COR-L47 (cell line): Measurements from ENCODE around the gene SETBP1.

Experiments used
- DNase-seq: peaks from one replicate; lab custom pipeline; 2025; lab: John Stamatoyannopoulos, UW

The SETBP1 gene

GRCh38 chr18:44759925-44760342 is 79.2 kb downstream of the SETBP1 start:
- no peak for DNase-seq

DNA sequence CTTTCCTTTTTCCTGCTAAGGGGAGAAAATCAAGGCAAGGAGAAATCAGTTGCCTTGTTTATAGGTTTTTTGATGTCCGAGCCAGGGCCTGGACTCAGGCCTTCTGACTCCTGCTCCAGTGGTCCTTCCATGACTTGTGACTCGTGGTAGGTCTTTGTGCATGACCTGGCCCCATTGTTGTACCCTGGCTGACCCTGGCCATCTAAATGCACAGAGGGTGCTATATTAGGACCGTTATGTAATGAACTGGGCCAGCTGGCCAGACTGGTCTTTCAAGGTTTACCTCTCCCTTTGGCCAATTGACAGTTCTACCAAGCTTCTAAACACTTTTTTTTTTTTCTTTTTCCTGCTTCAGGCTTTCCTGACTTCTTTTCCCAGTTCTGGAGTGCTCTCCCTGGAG is 81.1 kb downstream of the SETBP1 start:
- no peak for DNase-seq

DNA sequence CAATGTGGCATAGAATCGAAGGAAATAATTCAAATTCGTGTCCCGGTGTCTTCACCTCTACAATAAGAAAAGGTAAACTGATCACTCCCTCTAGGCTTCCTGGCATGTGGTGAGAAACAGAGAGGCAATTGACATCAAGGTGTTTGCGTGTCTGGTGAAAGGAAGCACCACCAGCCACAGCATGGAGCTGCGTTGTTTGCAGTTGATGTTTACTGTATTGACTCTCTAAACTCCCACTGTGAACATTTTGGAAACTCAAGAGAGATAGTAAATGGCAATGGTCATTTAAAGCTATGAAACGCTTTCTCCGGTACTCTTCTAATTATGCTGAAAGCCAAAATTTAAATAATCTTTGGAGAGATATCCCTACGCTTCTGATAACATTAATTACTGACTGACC is 82.6 kb downstream of the SETBP1 start:
- no peak for DNase-seq

- no peak for DNase-seq
These were observed 84.2 kb downstream of the SETBP1 start for GRCh38 chr18:44764863-44765262.

- peak; percentile 21 for DNase-seq
These were observed 84.8 kb downstream of the SETBP1 start for GRCh38 chr18:44765456-44765855.

GRCh38 chr18:44766450-44766849 is 85.8 kb downstream of the SETBP1 start:
- DNase-seq: no peak

GRCh38 chr18:44767807-44768206 is 87.1 kb downstream of the SETBP1 start:
- no peak for DNase-seq

DNA sequence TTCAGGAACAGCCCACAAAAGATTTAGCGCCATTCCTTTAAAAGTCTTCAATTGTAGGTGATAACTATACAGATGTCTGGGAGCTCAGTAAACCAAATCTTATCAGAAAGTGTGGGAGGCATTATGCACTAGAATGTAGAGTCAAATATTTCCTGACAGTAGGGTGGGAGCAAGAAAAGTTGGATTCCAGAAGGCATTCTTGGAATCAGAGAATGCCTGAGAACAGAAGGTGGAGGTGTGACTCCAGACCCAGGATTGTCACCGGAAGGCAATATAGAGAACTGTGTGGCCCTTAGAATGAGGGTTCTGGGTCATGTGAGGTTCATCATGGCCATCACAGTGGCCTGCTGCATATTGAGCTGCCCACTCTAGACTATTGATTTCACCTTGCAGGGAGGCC is 90.0 kb downstream of the SETBP1 start:
- no peak for DNase-seq

DNA sequence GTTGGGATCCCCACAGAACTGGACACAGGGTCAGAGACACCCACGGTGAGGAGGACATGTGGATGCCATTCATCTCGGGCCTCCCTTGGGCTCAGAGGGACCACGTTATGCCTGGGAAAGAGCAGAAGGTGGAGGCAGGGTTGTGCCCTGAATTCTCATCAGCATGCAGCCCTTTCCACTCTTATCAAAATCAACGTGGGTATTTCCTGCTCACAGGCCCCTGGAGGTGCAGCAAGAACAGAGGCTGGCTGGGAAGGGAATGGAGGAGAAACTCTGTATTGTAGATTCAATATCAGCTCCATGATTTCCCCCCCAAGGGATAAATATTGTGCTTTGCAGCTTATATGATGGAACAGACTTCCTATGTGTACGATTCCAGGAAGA is 90.9 kb downstream of the SETBP1 start:
- DNase-seq: no peak

- DNase-seq: no peak
These were observed 91.5 kb downstream of the SETBP1 start for GRCh38 chr18:44771956-44772917.

GRCh38 chr18:44773640-44774155 is 93.0 kb downstream of the SETBP1 start:
- no peak for DNase-seq

GRCh38 chr18:44774191-44774590 is 93.5 kb downstream of the SETBP1 start:
- DNase-seq: no peak

GRCh38 chr18:44777457-44778192 is 96.9 kb downstream of the SETBP1 start:
- no peak for DNase-seq

GRCh38 chr18:44778788-44779187 is 98.1 kb downstream of the SETBP1 start:
- DNase-seq: peak; percentile 24

GRCh38 chr18:44779753-44780292 is 99.1 kb downstream of the SETBP1 start:
- no peak for DNase-seq

DNA sequence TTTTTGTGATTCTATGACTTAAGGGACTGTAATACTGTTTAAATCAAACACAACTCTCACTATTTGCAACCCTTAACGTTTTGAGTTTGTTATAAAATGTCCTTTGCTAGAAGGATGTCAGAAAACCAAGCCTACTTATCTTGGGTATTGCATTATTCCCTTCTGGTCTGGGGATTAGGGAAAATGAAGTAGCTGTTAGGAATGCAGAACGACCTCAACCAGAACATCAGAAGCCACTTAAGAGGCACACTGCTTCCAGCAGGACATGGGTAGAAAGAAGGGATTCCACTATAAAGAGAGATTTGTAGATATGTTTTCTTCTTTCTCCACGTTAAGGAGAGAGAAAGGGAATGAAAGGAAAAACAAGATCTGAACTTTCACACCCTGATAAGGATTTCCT is 101.2 kb downstream of the SETBP1 start:
- DNase-seq: no peak

- no peak for DNase-seq
These were observed 101.9 kb downstream of the SETBP1 start for GRCh38 chr18:44782617-44783016.

DNA sequence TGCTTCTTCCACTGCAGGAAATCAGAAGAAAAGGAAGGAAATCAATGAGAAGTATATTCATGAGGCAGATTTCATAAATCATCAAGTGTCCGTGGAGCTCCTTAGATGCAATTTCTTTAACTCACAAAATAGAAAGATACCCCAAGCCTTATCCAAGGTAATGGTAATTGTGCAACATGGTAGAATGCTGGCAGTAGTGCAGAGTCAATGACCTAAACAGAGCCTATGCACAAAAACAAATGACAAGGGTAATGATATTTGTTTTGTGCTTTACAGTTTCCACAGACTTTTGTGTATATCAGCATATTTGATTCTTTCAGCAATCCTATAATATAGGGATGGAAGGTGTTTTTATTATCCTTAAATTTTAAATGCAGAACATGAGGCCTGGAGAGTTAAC is 102.7 kb downstream of the SETBP1 start:
- DNase-seq: no peak

GRCh38 chr18:44786257-44786656 is 105.6 kb downstream of the SETBP1 start:
- no peak for DNase-seq

DNA sequence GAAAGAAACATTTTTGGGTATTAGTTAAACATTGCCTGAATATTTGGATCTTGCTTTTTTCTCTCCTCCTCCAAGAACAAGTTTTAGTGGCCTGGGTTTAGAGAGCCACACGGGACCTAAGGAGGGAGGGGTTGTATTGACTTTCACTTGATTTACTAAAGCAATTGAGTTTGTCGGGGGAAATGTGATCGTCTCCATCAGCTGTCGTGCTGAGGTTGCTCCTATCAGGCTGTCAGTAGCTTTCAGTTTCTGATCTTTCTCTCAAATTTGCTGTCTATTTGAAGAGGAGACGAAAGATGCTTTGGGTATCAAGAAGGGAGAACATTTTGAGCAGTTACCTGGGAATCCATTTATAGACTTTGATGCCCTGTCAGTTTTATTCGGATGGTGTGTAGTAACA is 106.0 kb downstream of the SETBP1 start:
- DNase-seq: no peak

DNA sequence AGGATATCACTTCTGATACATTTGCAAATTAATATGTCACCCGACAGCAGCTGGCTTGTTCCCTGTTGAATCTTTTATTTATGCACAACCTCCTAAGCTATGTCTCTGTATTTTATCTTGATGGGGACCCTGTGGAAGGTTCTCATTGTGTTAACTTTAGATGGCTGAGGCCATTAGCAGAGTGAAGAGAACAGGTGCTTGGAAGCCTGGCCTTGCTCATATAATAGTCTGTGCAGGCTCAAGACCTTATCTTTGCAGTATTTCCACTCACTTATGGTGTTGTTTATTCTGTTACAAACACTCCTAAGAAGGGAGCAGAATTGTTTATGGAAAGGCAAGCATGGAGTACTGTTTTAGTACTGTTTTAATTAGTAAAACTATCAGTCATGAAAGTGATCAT is 107.6 kb downstream of the SETBP1 start:
- DNase-seq: no peak

- no peak for DNase-seq
These were observed 109.0 kb downstream of the SETBP1 start for GRCh38 chr18:44789710-44790109.

- DNase-seq: no peak
These were observed 110.2 kb downstream of the SETBP1 start for GRCh38 chr18:44790860-44791259.
